ENCODE data around the gene TRAPPC5.
A peak's percentile ranks its signal among the peaks of the same experiment; 100 is the strongest.

The TRAPPC5 gene

DNA sequence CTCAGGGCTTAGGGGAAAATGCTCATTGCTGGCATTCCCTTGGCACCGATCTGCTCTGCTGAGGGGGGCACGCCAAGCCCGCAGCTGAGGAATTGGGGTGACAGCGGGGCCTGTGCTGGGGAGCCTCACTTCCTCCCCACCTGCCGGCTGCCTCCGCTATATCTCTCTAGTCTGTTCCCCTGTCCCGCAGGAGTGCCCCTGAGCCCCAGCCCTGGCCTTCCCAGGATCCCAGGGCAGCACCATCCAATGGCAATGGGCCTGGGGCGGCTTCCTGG lies 34.3 kb upstream of the TRAPPC5 start:
- no peak for DNase-seq

DNA sequence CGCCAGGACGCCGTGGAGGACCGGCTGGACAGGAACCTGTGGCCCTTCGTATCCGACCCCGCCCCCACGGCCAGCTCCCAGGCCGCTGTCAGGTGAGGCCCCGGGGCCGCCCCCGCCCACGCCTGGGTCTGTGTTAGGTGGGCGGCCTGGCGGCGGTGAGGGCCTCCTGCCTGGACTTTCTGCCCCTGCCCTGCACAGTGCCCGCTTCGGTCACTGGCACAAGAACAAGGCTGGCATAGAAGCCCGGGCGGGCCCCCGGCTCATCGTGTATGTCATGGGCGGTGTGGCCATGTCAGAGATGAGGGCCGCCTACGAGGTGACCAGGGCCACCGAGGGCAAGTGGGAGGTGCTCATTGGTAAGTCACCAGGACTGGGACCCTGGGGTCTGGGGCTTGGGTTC lies 33.5 kb upstream of the TRAPPC5 start:
- no peak for DNase-seq

DNA sequence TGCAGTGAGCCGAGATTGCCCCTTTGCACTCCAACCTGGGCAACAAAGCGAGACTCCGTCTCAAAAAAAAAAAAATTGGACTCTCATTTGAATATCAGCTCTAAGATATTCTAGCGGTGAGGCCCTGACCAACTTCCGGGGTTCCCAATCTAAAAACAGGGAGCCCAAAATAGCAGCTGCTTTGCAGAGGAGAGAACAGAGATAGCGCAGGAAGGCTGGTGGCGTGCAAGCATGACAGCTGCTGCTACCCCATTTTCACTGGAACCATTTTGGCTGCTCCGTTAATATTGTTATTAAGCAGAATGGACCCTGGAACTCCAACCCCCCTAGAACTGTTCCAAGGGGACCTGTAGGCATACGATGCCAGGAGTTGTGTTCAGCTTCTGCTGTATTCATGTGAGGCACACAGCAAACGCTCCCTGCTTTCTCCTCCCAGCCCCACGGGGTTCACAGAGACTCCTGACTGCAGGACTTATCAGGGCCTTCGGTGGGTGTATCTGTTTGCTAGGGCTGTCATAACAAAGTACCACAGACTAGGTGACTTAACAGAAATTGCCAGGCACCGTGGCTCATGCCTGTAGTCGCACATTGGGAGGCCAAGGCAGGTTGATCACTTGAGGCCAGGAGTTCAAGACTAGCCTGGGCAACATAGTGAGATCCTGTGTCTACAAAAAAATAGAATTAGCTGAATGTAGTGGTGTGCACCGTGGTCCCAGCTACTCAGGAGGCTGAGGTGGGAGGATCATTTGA lies 32.2 kb upstream of the TRAPPC5 start:
- no peak for DNase-seq

DNA sequence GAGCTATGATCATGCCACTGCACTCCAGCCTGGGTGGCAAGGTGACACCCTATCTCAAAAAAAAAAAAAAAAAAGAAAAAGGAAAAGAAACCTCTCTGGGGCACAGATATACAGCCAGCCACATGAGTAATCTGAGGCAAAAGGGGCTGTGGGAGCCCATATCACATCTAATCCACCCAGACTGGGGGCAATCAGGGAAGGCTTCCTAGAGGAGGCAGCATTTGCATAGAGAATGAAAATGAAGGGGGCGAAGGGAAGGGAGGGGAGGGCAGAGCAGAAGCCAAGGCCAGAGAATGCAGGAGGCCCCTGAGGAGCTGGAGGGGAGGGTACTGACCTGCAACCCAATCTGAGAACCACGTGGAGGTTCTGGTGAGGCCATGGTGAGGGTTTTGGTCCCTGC lies 30.5 kb upstream of the TRAPPC5 start:
- DNase-seq: no peak

DNA sequence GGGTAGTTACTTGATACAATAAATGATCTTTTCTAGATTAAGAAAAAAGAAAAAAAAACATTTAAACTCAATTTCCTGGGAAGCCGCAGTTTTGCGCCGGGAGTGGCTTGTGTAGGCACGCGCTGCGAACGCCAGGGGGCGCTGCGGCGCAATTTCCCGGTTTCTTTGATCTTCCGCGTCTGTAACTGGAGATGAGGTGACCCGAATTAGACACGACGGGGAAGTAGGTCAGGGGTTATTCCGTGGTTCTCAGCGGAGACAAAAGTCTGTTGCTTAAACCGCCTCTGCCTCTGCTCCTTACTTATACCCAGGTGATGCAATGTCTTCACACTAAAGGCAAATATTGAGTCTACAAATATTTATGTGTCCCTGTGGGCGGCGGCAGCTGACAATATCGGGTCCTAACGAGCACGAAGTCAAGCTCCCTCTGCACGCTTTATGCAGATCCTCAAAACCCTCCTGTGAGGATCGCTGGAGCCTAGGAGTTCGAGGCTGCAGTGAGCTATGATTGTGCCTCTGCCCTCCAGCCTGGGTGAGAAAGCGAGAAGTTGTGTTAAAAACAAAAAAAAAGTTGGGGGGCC lies 28.5 kb upstream of the TRAPPC5 start:
- DNase-seq: peak; percentile 96

DNA sequence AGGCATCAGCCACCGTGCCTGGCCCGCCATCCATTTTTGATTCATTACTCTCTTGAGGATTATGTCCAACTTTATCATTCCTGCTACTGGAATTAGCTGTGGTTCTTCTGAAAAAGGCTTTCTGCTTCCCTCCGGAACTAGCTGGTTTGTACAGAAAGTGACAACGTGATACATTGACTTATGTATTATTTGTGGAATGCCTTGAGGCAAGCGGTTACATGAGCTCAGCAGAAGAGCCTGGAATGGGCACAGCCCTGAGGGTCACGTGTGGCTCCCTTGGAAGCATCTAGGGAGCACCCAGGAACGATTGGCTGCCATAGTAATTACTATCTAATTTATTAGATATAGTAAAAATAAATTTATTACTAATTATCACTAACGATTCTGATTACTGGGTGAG lies 26.2 kb upstream of the TRAPPC5 start:
- no peak for DNase-seq

DNA sequence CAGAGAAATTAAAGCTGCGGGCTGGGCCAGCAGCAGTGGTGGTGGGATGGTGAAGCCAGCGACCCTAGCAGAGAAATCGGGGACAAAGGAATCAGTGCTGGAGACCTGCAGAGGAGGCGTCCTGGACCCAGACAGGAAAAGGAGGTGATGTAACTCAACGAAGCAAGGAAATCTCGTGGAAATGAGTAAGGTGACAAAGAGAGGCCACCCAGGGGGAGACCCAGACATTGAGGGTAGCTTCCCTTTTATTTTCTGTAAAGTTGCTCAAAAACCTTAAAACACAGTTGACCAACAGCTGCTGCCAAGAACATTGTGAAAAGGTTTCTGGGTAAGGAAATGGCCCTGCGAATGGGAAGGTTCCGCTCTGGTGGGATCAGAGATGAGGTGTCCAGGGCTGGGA lies 25.1 kb upstream of the TRAPPC5 start:
- no peak for DNase-seq

DNA sequence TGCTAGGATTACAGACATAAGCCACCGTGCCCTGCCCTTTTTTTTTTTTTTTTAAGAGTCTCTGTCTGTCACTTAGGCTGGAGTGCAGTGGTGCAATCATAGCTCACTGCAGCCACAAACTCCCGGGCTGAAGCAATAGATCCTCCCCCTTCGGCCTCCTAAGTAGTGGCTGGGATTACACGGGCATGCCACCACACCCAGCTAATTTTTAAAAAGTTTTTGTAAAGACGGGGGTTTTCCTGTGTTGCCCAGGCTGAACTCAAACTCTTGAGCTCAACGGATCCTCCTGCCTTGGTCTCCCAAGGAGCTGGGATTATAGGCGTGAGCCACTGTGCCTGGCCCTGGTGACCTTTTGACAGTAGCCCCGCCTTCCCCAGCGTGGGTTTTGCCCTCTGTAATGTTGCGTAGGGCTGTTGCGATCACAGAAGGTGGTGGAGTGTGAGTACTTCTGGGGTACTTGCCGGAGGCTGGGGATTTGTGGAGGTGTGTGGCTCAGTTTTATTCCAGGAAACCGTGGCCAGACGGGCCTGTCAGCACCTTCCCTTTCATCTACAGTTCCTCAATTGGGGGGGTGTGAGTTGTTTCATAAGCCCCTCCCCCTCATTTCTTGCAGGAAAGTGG lies 23.4 kb upstream of the TRAPPC5 start:
- DNase-seq: no peak

DNA sequence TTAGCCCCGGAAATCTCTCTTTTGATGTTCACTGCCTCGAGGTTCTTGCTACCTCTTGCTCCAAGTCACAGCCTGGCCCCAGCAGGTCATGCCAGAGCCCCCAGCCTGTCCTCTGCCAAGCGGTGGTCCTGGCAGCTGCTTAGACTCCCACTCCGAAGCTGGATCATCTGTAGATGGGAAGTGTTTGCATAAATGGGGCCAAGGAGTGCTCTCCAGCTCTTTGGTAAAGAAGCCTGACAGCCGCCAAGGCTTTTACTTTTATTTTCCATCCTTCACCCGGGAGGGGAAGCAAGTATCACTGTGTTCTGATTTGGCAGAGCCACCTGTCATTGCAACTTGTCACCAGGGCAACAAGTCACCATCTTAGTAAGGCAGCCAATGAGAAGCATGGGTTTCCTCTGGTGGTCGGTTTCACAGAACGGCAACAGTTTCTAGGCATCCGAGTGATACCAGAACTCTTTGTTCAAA lies 22.4 kb upstream of the TRAPPC5 start:
- DNase-seq: peak; percentile 73

DNA sequence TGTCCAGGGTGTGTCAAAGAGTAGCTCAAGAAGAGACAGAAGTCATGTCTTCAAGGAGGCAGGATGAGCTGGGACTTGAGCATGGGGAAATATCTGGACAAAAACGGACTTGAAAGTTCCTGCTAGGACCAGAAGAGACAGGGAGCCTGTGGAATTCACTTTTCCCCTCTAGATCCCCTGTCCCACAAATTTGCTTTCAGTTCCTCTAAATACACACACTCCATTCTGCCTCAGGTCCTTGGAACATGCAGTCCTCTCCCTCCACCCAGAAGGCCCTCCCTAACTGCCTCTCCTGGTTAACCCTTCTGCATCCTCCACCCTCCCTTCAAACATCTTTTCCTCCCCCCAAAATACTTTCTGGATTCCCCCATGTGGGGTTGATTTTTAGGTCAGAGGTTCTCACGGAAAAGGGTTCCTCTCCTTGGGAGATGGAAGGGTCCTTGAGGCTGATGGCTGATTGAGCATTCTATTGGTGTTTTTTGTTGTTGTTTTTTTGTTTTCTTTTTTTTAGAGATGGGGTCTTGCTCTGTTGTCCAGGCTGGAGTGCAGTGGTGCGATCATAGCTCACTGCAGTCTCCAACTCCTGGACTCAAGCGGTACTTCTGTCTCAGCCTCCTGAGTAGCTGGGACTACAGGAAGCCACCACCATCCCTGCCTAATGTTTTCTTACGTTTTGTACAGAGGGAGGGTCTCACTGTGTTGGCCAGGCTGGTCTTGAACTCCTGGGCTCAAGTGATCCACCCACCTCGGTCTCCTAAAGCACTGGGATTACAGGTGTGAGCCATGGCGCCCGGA lies 18.7 kb upstream of the TRAPPC5 start:
- DNase-seq: no peak

DNA sequence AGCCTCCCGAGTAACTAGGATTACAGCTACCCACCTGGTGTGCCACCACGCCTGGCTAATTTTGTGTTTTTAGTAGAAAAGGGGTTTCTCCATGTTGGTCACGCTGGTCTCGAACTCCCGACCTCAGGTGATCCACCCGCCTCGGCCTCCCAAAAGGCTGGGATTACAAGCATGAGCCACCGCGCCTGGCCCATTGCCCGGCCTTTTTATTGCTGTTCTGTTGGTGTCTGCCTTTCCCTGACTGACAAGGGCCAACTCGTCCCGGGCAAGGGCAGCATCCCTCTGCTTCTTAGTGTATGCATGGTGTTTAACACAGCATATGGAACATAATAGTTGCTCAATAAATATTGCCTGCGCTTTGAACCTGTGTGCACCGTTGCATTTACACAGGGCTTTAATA lies 18.0 kb upstream of the TRAPPC5 start:
- no peak for DNase-seq

DNA sequence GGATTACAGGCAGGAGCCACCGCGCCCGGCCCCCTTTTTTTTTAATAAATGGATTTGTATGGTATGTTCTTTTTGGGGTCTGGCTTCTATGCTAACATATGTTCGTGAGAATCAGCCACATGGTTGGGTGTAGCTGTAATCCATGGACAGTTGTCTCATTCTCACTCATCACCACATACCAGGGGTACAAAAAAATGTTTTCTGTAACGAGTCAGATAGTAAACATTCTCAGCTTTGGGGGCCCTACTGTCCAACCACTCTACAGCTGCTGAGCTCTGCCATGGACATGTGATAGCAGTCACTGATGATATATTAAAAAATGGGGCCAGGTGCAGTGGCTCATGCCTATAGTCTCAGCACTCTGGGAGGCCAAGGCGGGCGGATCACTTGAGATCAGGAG lies 16.9 kb upstream of the TRAPPC5 start:
- no peak for DNase-seq

DNA sequence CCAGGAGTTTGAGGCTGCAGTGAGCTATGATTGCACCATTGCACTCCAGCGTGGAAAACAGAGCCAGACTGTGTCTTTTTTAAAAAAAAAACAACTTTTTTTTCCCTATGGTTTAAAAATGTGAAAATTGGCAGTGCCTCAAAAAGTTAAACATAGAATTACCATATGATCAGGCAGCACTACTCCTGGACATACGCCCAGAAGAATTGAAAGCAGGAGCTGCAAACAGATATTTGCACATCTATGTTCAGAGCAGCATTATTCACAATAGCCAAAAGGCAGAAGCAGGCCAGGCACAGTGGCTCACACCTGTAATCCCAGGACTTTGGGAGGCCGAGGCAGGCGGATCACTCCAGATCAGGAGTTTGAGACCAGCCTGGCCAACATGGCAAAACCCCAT lies 15.6 kb upstream of the TRAPPC5 start:
- no peak for DNase-seq

DNA sequence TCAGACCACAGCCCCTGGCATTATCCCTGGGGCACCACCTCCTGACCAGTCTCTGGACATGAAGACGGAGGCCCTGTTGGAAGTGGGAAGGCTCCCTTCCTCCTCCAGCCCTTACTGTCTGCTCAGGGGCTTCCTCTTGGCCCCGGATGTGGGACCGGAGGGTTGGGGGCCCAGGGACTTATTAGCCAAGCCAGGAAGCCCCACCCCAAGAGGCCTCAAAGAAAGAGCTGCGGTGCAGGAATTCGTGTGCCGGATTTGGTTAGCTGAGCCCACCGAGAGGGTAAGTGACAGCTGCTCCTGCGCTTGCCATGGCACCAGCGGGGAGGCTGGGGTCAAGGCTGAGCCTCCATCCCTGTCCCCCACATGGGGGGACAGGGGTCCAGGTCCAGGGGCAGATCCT lies 11.8 kb upstream of the TRAPPC5 start, which contains the start of gene RETN:
TSS of gene RETN (plus strand) at position 208 of the 400 bp plus-strand sequence. CDS start 278 bp downstream, outside the sequence.
- no peak for DNase-seq

DNA sequence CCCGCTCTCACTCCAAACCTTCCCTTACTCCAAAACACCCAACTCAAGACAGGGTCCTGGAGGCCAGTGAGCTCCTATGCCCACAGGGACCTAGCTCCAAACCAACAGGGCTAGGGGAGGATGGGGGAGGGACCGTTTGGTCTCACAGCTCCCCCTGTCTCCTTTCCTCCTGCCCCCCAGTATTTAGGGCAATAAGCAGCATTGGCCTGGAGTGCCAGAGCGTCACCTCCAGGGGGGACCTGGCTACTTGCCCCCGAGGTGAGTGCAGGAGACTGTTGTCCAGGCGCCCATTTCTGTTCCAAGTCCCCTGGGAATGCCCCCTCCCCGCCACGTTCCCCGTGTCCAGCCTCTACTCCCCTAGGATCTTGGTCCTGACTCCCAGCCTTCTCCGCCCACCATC lies 11.0 kb upstream of the TRAPPC5 start:
- no peak for DNase-seq

DNA sequence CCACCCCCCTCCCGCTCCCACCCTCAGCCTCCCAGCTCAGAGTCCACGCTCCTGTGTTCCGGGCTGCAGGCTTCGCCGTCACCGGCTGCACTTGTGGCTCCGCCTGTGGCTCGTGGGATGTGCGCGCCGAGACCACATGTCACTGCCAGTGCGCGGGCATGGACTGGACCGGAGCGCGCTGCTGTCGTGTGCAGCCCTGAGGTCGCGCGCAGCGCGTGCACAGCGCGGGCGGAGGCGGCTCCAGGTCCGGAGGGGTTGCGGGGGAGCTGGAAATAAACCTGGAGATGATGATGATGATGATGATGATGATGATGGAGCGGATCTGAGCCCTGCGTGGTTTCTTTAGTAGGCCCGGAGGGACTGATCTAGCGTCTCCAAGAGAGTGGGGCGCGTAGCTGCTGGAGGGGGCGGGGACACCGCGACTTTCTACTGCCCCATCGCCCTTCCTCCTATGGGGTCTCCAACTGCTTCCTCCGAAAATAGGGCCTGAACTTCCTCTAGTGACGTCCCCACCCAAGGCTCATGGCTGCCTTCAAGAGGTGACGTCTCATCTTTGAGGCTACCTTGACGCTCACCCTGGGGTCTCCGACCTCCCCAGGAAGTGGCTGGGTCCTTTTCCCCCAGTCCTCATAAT lies 10.4 kb upstream of the TRAPPC5 start:
- no peak for DNase-seq

DNA sequence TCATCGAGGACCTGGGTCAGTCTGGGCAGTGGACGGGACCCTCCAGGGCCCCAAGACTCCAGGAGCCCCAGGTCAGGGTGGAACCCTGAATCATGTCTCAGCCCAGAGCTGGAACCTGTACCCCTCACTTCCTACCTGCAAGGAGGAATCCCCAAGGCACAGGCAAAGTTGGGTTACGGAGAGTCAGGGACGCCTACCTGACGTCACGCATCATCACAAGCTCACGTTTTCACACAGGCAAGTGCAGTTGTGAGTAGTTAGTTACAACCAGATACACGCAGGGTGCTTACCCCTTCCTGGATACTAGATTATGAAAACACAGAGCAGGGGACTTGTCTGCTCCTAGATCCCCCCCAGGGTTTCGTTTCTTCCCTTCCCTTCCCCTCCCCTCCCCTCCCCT lies 9.8 kb upstream of the TRAPPC5 start:
- DNase-seq: no peak

DNA sequence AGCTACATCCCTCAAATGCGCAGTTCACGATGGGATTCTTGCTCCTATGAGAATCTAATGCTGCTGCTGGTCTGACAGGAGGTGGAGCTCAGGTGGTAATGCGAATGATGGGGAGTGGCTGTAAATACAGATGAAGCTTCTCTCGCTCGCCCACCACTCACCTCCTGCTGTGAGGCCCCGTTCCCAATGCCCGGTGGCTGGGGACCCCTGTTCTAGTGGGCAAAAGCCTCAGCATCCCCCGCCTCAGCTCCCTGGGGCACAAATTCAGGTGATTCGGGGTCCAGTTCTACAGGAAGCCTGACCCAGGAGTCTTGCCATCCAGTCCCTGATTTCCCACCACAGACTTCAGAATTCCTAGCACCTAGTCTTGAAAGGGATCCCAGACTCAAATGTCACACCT lies 8.1 kb upstream of the TRAPPC5 start:
- no peak for DNase-seq

DNA sequence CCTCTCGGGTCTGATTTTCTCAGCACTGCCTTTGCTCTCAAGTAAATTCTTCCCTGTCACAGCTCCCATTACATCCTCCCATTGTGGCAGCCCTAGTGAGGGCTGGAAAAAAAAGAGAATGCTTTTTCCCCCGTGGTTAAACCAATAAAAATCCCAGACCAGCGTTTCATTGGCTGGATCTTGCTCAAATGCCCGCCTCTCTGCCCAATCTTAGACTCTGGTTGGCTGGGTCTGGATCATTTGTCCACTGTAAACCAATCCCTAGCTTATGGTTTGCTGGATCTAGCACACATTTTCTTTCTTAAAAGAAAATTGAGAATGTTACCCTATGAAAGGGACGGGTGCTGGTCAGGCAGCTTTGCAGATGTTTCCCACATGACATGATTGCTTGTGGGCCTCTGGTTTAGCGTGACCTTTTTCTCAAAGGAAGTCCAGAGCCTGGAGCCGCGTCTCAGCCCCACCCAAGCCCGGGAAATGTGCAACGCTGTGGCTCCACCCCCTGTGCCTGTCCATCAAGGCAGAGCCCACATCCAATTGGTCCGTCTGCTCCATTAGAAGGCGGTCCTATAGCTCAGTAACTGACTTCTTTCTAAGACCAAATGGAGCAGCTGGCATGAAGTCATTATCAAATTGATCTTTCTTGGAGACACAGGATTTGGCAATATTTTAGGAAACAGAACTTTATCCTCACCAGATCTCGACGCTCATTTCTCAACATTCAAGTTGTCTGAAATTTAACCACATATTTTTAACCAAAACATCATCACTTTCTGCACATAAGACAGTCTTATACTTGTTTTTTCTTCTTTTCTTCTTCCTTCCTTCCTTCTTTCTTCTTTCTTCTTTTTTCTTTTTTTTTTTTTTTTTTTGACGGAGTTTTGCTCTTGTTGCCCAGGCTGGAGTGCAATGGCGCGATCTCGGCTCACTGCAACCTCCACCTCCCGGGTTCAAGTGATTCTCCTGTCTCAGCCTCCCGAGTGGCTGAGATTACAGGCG lies 6.3 kb upstream of the TRAPPC5 start:
- peak; percentile 70 for DNase-seq

DNA sequence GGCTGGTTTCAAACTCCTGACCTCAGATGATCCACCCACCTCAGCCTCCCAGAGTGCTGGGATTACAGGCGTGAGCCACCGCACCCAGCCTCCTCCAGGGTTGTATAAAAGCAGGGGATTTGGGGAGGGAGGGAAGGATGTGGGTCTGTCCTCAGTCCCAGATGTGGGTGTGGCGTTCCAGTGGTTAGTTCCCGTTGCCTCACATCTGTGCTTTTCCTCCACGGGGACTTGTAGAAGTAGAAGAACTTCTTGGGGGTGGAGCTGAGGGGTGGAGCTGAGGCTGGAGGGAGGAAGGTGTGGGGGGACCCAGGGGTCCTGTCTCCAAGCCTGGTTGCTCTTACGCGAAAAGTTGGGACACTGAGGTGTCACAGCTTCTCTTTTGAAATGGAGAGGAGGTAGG lies 4.3 kb upstream of the TRAPPC5 start:
- no peak for DNase-seq

DNA sequence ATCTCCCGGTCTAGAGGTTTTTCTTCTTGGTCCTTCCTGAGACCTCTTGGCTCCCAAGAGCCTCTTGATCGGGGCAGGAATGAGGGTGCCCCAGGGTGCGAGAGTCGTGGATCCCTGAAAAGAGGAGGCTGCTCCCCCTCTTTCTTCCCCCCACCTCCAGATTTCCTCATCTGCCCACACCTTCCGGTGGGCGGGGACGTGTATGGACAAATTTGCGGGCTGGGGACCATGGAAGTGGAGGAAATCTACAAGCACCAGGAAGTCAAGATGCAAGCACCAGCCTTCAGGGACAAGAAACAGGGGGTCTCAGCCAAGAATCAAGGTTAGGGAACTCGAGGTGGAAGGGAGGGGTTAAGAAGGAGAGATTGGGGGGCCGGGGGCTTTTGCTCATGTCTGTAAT lies 3.8 kb upstream of the TRAPPC5 start, which contains the start of gene MCEMP1:
TSS of gene MCEMP1 (plus strand) at position 237 of the 400 bp plus-strand sequence. CDS start at position 268, 31 bp downstream.
- DNase-seq: no peak

Data from activated effector memory CD4-positive, alpha-beta T cell treated with anti-CD3 and anti-CD28 coated beads, Interleukin-2, amount 50 U/mL, for 16 hours (primary cell).